T-cell (primary cell): ENCODE data around the gene ITGAE. TPM values are rescaled to one million over a fixed set of nuclear protein-coding genes. Genes with fewer than 3 reads are reported as not detected.

Experiments
- ATAC-seq, 4 experiments: fragments of 200-7000 bp in 3 of 4; fragments of 150-1000 bp in 1 of 4; cut with Tn5 transposase; replicated peaks in 1 of 4; 1 replicate in 3 of 4; 2 replicates in 1 of 4; pipeline ENCODE4 v1.10.0; 2021; ENCODE audit warnings: moderate library complexity in 3 of 4, mild to moderate bottlenecking in 2 of 4, moderate number of reproducible peaks in 1 of 4
- CTCF ChIA-PET, 2 donors: fragments of 300-600 bp; sonication (Branson Sonifier 250); formaldehyde crosslinking; loops; one replicate each; lab custom pipeline; 2022; ENCODE audit warnings: antibody characterized with exemption in 2 of 2; lab: Charles Lee
- POLR2A ChIA-PET, 2 donors: fragments of 300-600 bp; sonication (Branson Sonifier 250); formaldehyde crosslinking; loops; one replicate each; lab custom pipeline; 2022; ENCODE audit warnings: antibody characterized with exemption in 2 of 2; lab: Charles Lee
- DNase-seq, 35 experiments: peaks; one replicate each; pipeline versions ENCODE4 v3.0.0 to v3.0.0-alpha.2; 2013 to 2023
- H3K27ac ChIP-seq: one replicate; pipeline ENCODE4 v1.5.1; 2013; ENCODE audit warnings: low read length
- H3K27me3 ChIP-seq, 2 experiments: replicated peaks in 1 of 2; 1 replicate in 1 of 2; 2 replicates in 1 of 2; pipeline versions ENCODE4 v1.6.1 to v1.7.0; 2013; ENCODE audit warnings: low read length in 1 of 2, mixed read lengths in 1 of 2; ENCODE audit not compliant: control insufficient read depth in 2 of 2, insufficient read depth in 2 of 2; ENCODE audit errors: extremely low read depth in 1 of 2
- H3K36me3 ChIP-seq, 2 donors: 1 replicate in 1 of 2; 2 replicates in 1 of 2; pipeline versions ENCODE4 v1.6.1 to v1.7.0; 2013; ENCODE audit warnings: low read length in 1 of 2; ENCODE audit not compliant: control insufficient read depth in 2 of 2, insufficient read depth in 1 of 2; ENCODE audit errors: extremely low read depth in 1 of 2
- H3K4me1 ChIP-seq, 2 experiments: 1 replicate in 1 of 2; 2 replicates in 1 of 2; pipeline versions ENCODE4 v1.6.1 to v1.7.0; 2013; ENCODE audit warnings: low read length in 2 of 2, mixed read lengths in 1 of 2; ENCODE audit not compliant: insufficient read depth in 2 of 2, control insufficient read depth in 1 of 2; ENCODE audit errors: extremely low read depth in 1 of 2
- H3K4me3 ChIP-seq, 2 donors: 1 replicate in 1 of 2; 2 replicates in 1 of 2; pipeline versions ENCODE4 v1.5.1 to v1.7.0; 2013; ENCODE audit warnings: mild to moderate bottlenecking in 2 of 2, low read length in 1 of 2, moderate library complexity in 1 of 2; ENCODE audit not compliant: control insufficient read depth in 1 of 2; ENCODE audit errors: extremely low read depth in 1 of 2
- H3K9me3 ChIP-seq: 2 replicates; pipeline ENCODE4 v1.7.0; 2013
- H3K27ac Mint-ChIP-seq, 2 donors: one replicate each; pipeline ENCODE4 v1.8.0; 2020 to 2021; ENCODE audit warnings: mild to moderate bottlenecking in 2 of 2, mixed read lengths in 2 of 2
- H3K27me3 Mint-ChIP-seq, 2 donors: one replicate each; pipeline ENCODE4 v1.8.0; 2021 to 2022; ENCODE audit warnings: mixed read lengths in 2 of 2
- H3K36me3 Mint-ChIP-seq: one replicate; pipeline ENCODE4 v1.8.0; 2021; ENCODE audit warnings: mixed read lengths
- H3K4me1 Mint-ChIP-seq, 3 donors: one replicate each; pipeline ENCODE4 v1.8.0; 2020 to 2022; ENCODE audit warnings: mixed read lengths in 3 of 3, mild to moderate bottlenecking in 1 of 3
- H3K4me3 Mint-ChIP-seq, 3 donors: one replicate each; pipeline ENCODE4 v1.8.0; 2020 to 2022; ENCODE audit warnings: mild to moderate bottlenecking in 3 of 3, mixed read lengths in 3 of 3, moderate library complexity in 3 of 3
- H3K9me3 Mint-ChIP-seq, 3 donors: one replicate each; pipeline ENCODE4 v1.8.0; 2020 to 2022; ENCODE audit warnings: mixed read lengths in 3 of 3
- WGBS: methylation state at CpG from one replicate; pipeline ENCODE4 v1.1.5; 2013; ENCODE audit warnings: missing lambda C conversion rate; ENCODE audit not compliant: insufficient coverage; 5-methylcytosine and 5-hydroxymethylcytosine counted together
- total RNA-seq, 35 experiments: library from RNA in 6 of 35; stranded (reverse) in 6 of 35; fragments of 120-200 nt in 1 of 35; gene quantifications; one replicate each; pipeline versions ENCODE4 v1.2.1 to v1.2.4 and lab custom pipeline; 2013 to 2026

ITGAE gene
- total RNA-seq, 5 donors from 2014 or later (not counting 1 experiment from before 2014, with no cell fraction given): 13.0 to 40.0 (median 25.2) TPM

GRCh38 chr17:3678095-3678820 is 122.7 kb downstream of the ITGAE start:
- WGBS: 87% methylated on average over 15 of the region's 16 CpGs
- peaks cover 0 to 17% of the 10 kb centered on the region in 2 experiments for H3K4me1 ChIP-seq
- DNase-seq: no peak
- POLR2A ChIA-PET: no interaction called here
- CTCF ChIA-PET: no interaction called here
- no peaks in the 10 kb centered on the region for H3K27me3 ChIP-seq
- no peak overlapping the region for H3K4me3 Mint-ChIP-seq
- H3K4me3 ChIP-seq: no peak overlapping the region
- H3K4me1 Mint-ChIP-seq: peaks cover 10 to 18% (median 16%) of the 10 kb centered on the region in 3 donors
- H3K9me3 Mint-ChIP-seq: no peaks in the 10 kb centered on the region
- no peaks in the 10 kb centered on the region for H3K9me3 ChIP-seq
- peaks cover 12 to 13% of the 10 kb centered on the region in 2 donors for H3K36me3 ChIP-seq
- H3K27ac ChIP-seq: no peak overlapping the region
- peaks cover 4% of the 10 kb centered on the region for H3K36me3 Mint-ChIP-seq
- peak overlapping the region in 1 of 2 donors; percentile 34 for H3K27ac Mint-ChIP-seq
- H3K27me3 Mint-ChIP-seq: no peaks in the 10 kb centered on the region
- no peak for ATAC-seq

- H3K27ac Mint-ChIP-seq: peak overlapping the region; percentile 39 to 70
- Histone ChIP-seq H3K4me3 (no peak overlapping the region), H3K9me3 (no peaks in the 10 kb centered on the region), H3K27me3 (no peaks in the 10 kb centered on the region), H3K4me1 (peaks cover 0 to 5% of the 10 kb centered on the region in 2 experiments), H3K36me3 (peaks cover 12 to 21% of the 10 kb centered on the region in 2 donors), H3K27ac (no peak overlapping the region)
- H3K36me3 Mint-ChIP-seq: peaks cover 4% of the 10 kb centered on the region
- CTCF ChIA-PET: interaction anchor here (0.5 to 0.7 kb wide), 3 partner anchors 39 to 400 kb away, joined by 3 to 7 read pairs (median 4); partner anchors contain the start of gene CTNS (in 1 of the 2)
- no peak for ATAC-seq
- H3K9me3 Mint-ChIP-seq: no peaks in the 10 kb centered on the region
- no peak overlapping the region for H3K4me3 Mint-ChIP-seq
- H3K27me3 Mint-ChIP-seq: no peaks in the 10 kb centered on the region
- WGBS: 97% methylated on average over 4 of the region's 11 CpGs
- H3K4me1 Mint-ChIP-seq: peaks cover 0 to 8% (median 6%) of the 10 kb centered on the region in 3 donors
- POLR2A ChIA-PET: no interaction called here
- DNase-seq: no peak
These were observed 125.1 kb downstream of the ITGAE start for GRCh38 chr17:3675886-3676285.

- CTCF ChIA-PET: no interaction called here
- DNase-seq (no peak), ATAC-seq (no peak)
- Histone ChIP-seq H3K4me3 (no peak overlapping the region), H3K27me3 (no peaks in the 10 kb centered on the region), H3K36me3 (peaks cover 3 to 15% of the 10 kb centered on the region in 2 donors), H3K9me3 (no peaks in the 10 kb centered on the region), H3K27ac (no peak overlapping the region), H3K4me1 (peaks cover 7 to 25% of the 10 kb centered on the region in 2 experiments)
- H3K27ac Mint-ChIP-seq: no peak overlapping the region
- POLR2A ChIA-PET: no interaction called here
- 100% methylated on average over 1 of the region's 4 CpGs for WGBS
- H3K4me3 Mint-ChIP-seq: no peak overlapping the region
- peaks cover 14 to 25% (median 21%) of the 10 kb centered on the region in 3 donors for H3K4me1 Mint-ChIP-seq
- H3K9me3 Mint-ChIP-seq: no peaks in the 10 kb centered on the region
- H3K27me3 Mint-ChIP-seq: no peaks in the 10 kb centered on the region
- peaks cover 4% of the 10 kb centered on the region for H3K36me3 Mint-ChIP-seq
These were observed 128.4 kb downstream of the ITGAE start for GRCh38 chr17:3672571-3672970.

- ChIA-PET CTCF (no interaction called here), POLR2A (no interaction called here)
- Histone ChIP-seq H3K4me1 (peaks cover 7 to 29% of the 10 kb centered on the region in 2 experiments), H3K36me3 (peaks cover 0 to 13% of the 10 kb centered on the region in 2 donors), H3K9me3 (no peaks in the 10 kb centered on the region), H3K27ac (no peak overlapping the region), H3K4me3 (peak overlapping the region; percentile 80 to 100), H3K27me3 (no peaks in the 10 kb centered on the region)
- Mint-ChIP-seq H3K4me1 (peaks cover 20 to 42% (median 32%) of the 10 kb centered on the region in 3 donors), H3K27me3 (no peaks in the 10 kb centered on the region), H3K27ac (peak overlapping the region; percentile 76 to 84), H3K9me3 (no peaks in the 10 kb centered on the region), H3K4me3 (peak overlapping the region; percentile 88 to 92 (median 91)), H3K36me3 (peaks cover 3% of the 10 kb centered on the region)
- DNase-seq (no peak), ATAC-seq (no peak)
- 60% methylated on average over 5 of the region's 12 CpGs for WGBS
These were observed 131.4 kb downstream of the ITGAE start for GRCh38 chr17:3669548-3669947.

- Histone ChIP-seq H3K4me1 (peaks cover 7 to 29% of the 10 kb centered on the region in 2 experiments), H3K27ac (peak overlapping the region; percentile 70), H3K36me3 (peaks cover 0 to 13% of the 10 kb centered on the region in 2 donors), H3K9me3 (no peaks in the 10 kb centered on the region), H3K27me3 (no peaks in the 10 kb centered on the region), H3K4me3 (peak overlapping the region; percentile 80 to 100)
- ATAC-seq (no peak), DNase-seq (no peak)
- peaks cover 20 to 42% (median 32%) of the 10 kb centered on the region in 3 donors for H3K4me1 Mint-ChIP-seq
- CTCF ChIA-PET: no interaction called here
- H3K36me3 Mint-ChIP-seq: peaks cover 3% of the 10 kb centered on the region
- WGBS: under 1% methylated on average over 32 of the region's 32 CpGs
- POLR2A ChIA-PET: no interaction called here
- no peaks in the 10 kb centered on the region for H3K9me3 Mint-ChIP-seq
- H3K27ac Mint-ChIP-seq: peak overlapping the region; percentile 76 to 84
- H3K27me3 Mint-ChIP-seq: no peaks in the 10 kb centered on the region
- peak overlapping the region; percentile 88 to 92 (median 91) for H3K4me3 Mint-ChIP-seq
These were observed 132.0 kb downstream of the ITGAE start for GRCh38 chr17:3669085-3669347.

GRCh38 chr17:3668279-3669084 is 132.5 kb downstream of the ITGAE start, which contains the start of the genes EMC6 and TAX1BP3:
Gene EMC6, plus strand, starts transcription at chr17:3668812. Its CDS starts 335 bp downstream, at chr17:3669147.
Gene TAX1BP3, minus strand, starts transcription at chr17:3668578. Its CDS starts 52 bp downstream, at chr17:3668526.
- Mint-ChIP-seq H3K4me1 (peaks cover 20 to 42% (median 32%) of the 10 kb centered on the region in 3 donors), H3K4me3 (peak within 1 kb of the TSS; percentile 88 to 92 (median 91)), H3K36me3 (peaks cover 3% of the 10 kb centered on the region), H3K27me3 (no peaks in the 10 kb centered on the region), H3K27ac (peak within 1 kb of the TSS; percentile 76 to 84), H3K9me3 (no peaks in the 10 kb centered on the region)
- ATAC-seq (peak; percentile 95), DNase-seq (peak; percentile 95 to 100 (median 98))
- Histone ChIP-seq H3K36me3 (peaks cover 0 to 13% of the 10 kb centered on the region in 2 donors), H3K4me3 (peak within 1 kb of the TSS; percentile 80 to 100), H3K4me1 (peaks cover 7 to 29% of the 10 kb centered on the region in 2 experiments), H3K27ac (peak within 1 kb of the TSS; percentile 70), H3K27me3 (no peaks in the 10 kb centered on the region), H3K9me3 (no peaks in the 10 kb centered on the region)
- ChIA-PET POLR2A (no interaction called here), CTCF (no interaction called here)
- under 1% methylated on average over 87 of the region's 89 CpGs for WGBS
